ENCODE data around the gene CYP4F11. TPM values are rescaled to one million over a fixed set of nuclear protein-coding genes. Genes with fewer than 3 reads are reported as not detected.

CYP4F11 gene
- total and polyA plus RNA-seq, 3 experiments from 2014 or later = not detected

DNA sequence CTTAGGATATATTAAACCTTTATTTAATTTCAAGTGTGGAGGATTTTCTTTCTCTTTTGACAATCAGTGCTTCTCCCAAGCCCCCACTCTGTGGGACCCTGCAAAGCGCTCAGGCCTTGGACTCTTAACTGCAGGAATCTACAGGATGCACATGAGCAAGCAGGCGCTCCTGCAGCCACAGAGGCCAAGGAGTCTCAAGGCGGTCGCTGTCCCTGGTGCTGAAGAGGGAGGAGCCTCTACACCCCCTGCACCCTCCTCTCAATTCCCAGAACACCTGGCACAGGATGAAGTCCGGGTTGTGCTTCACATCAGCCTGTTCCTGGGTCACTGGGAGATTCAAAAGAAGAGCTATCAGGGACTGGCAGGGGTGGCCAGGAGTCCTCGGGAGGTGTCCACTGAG, 28.0 kb upstream of the CYP4F11 start:
- no peaks in the 10 kb centered on the region for H3K36me3 Mint-ChIP-seq
- ChIA-PET CTCF (no interaction called here), POLR2A (no interaction called here)
- H3K4me1 Mint-ChIP-seq = no peaks in the 10 kb centered on the region
- Histone ChIP-seq H3K27me3 (ENCODE audit: insufficient read depth, low read length, poor library complexity, severe bottlenecking) (no peaks in the 10 kb centered on the region), H3K9me3 (ENCODE audit: low read length) (no peaks in the 10 kb centered on the region), H3K36me3 (ENCODE audit: insufficient read depth, low read length) (no peaks in the 10 kb centered on the region), H3K4me1 (ENCODE audit: insufficient read depth, low read length) (no peaks in the 10 kb centered on the region), H3K4me3 (ENCODE audit: low read length) (no peak overlapping the region), H3K27ac (ENCODE audit: low read depth, low read length) (no peak overlapping the region)
- no peak for DNase-seq
- no peak overlapping the region for H3K4me3 Mint-ChIP-seq
- H3K27ac Mint-ChIP-seq = no peak overlapping the region
- H3K27me3 Mint-ChIP-seq = peaks cover 24 to 71% of the 10 kb centered on the region in 2 donors
- no peaks in the 10 kb centered on the region for H3K9me3 Mint-ChIP-seq

DNA sequence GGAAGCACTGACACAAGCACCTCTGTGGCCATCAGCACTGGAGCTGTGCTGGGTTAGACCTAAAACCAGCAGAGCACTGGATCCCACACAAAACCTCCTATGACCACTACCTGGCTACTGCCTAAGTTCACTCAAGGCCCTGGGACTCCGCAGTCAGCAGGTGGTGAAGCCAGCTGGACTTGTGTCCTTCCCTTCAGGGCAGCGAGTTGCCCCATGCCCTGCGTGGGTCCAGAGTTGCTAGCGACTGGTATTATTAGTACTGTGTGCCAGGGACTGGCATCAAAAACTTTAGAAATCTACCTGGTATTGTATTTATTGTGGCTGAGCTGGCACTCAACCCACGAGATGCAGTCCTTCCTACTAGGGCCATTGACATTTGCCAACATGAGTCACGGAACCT, 20.5 kb upstream of the CYP4F11 start:
- Mint-ChIP-seq H3K36me3 (no peaks in the 10 kb centered on the region), H3K27me3 (peaks cover 27 to 82% of the 10 kb centered on the region in 2 donors), H3K9me3 (peaks cover 0 to 2% (median under 1%) of the 10 kb centered on the region in 5 donors), H3K4me1 (no peaks in the 10 kb centered on the region), H3K4me3 (no peak overlapping the region), H3K27ac (no peak overlapping the region)
- H3K27me3 ChIP-seq (ENCODE audit: insufficient read depth, low read length, poor library complexity, severe bottlenecking) = peaks cover 23% of the 10 kb centered on the region
- DNase-seq = no peak
- H3K4me1 ChIP-seq (ENCODE audit: insufficient read depth, low read length) = no peaks in the 10 kb centered on the region
- CTCF ChIA-PET = no interaction called here
- H3K36me3 ChIP-seq (ENCODE audit: insufficient read depth, low read length) = no peaks in the 10 kb centered on the region
- H3K27ac ChIP-seq (ENCODE audit: low read depth, low read length) = no peak overlapping the region
- no peaks in the 10 kb centered on the region for H3K9me3 ChIP-seq (ENCODE audit: low read length)
- POLR2A ChIA-PET = no interaction called here
- H3K4me3 ChIP-seq (ENCODE audit: low read length) = no peak overlapping the region

- Mint-ChIP-seq H3K9me3 (peaks cover 16 to 22% (median 18%) of the 10 kb centered on the region in 5 donors), H3K4me1 (no peaks in the 10 kb centered on the region), H3K27me3 (peaks cover 14 to 67% of the 10 kb centered on the region in 2 donors), H3K27ac (peak within 1 kb of the TSS in 2 of 8 donors; percentile 32 to 49), H3K4me3 (no peak within 1 kb of the TSS), H3K36me3 (peaks cover 0 to 7% (median 3%) of the 10 kb centered on the region in 3 donors)
- Histone ChIP-seq H3K27ac (ENCODE audit: low read depth, low read length) (no peak within 1 kb of the TSS), H3K4me3 (ENCODE audit: low read length) (no peak within 1 kb of the TSS), H3K36me3 (ENCODE audit: insufficient read depth, low read length) (no peaks in the 10 kb centered on the region), H3K4me1 (ENCODE audit: insufficient read depth, low read length) (no peaks in the 10 kb centered on the region), H3K27me3 (ENCODE audit: insufficient read depth, low read length, poor library complexity, severe bottlenecking) (peaks cover 6% of the 10 kb centered on the region), H3K9me3 (ENCODE audit: low read length) (no peaks in the 10 kb centered on the region)
- no peak for DNase-seq
- ChIA-PET POLR2A (no interaction called here), CTCF (no interaction called here)
Observed at GRCh38 chr19:15948223-15949058, 14.1 kb upstream of the CYP4F11 start, which contains the start of gene OR10H4. Gene OR10H4, plus strand, starts transcription at chr19:15949008. Its CDS starts 0 bp downstream, at chr19:15949008.

DNA sequence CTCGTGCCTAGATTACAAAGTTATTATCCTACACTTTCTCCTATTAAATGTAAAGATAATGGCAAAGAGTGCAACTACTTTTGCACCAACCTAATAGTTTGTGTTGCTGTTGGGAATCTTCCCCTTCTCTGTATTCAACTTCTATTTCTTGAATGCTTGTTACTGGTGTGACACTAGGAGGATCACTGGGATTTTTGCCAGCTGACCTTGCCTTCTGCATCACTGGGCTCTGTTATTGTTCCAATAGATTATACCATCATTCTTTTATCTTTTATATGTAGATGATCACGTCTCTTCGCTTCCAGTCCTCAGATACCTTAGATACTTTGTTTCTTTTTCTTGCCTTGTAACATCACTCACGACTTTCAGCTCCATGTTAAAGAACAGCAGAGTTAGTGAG, 11.0 kb upstream of the CYP4F11 start:
- no peak for DNase-seq
- Histone ChIP-seq H3K36me3 (ENCODE audit: insufficient read depth, low read length) (no peaks in the 10 kb centered on the region), H3K4me1 (ENCODE audit: insufficient read depth, low read length) (no peaks in the 10 kb centered on the region), H3K9me3 (ENCODE audit: low read length) (no peaks in the 10 kb centered on the region), H3K27me3 (ENCODE audit: insufficient read depth, low read length, poor library complexity, severe bottlenecking) (peaks cover 4% of the 10 kb centered on the region), H3K4me3 (ENCODE audit: low read length) (no peak overlapping the region), H3K27ac (ENCODE audit: low read depth, low read length) (no peak overlapping the region)
- peaks cover 0 to 7% (median 3%) of the 10 kb centered on the region in 3 donors for H3K36me3 Mint-ChIP-seq
- no peaks in the 10 kb centered on the region for H3K4me1 Mint-ChIP-seq
- ChIA-PET POLR2A (no interaction called here), CTCF (no interaction called here)
- H3K4me3 Mint-ChIP-seq = no peak overlapping the region
- H3K27me3 Mint-ChIP-seq = peaks cover 24 to 56% of the 10 kb centered on the region in 2 donors
- peaks cover 16 to 22% (median 18%) of the 10 kb centered on the region in 5 donors for H3K9me3 Mint-ChIP-seq
- H3K27ac Mint-ChIP-seq = no peak overlapping the region

DNA sequence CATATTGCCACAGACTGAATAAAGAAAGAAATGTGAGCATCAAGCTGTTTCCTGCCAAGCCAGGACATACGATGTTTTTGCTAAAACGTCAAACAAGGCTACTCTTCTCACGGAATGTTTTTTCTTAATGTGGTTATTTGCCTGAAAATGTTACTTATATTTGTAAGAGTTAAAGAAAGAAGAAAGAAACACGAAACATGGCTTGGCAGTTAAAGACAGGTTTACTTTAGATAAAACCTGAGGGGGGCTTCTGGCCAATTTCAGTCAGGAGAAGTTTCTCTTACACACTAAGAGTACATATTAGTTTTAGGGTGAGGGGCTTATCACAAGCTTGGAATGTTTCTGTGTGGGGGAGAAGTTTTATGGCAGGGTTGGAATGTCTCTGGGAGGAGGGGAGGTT, 10.1 kb upstream of the CYP4F11 start:
- no peak overlapping the region for H3K4me3 Mint-ChIP-seq
- no peaks in the 10 kb centered on the region for H3K9me3 ChIP-seq (ENCODE audit: low read length)
- H3K27me3 ChIP-seq (ENCODE audit: insufficient read depth, low read length, poor library complexity, severe bottlenecking) = peaks cover 4% of the 10 kb centered on the region
- POLR2A ChIA-PET = no interaction called here
- H3K4me1 Mint-ChIP-seq = no peaks in the 10 kb centered on the region
- peaks cover 11 to 17% (median 16%) of the 10 kb centered on the region in 5 donors for H3K9me3 Mint-ChIP-seq
- H3K27ac Mint-ChIP-seq = no peak overlapping the region
- CTCF ChIA-PET = no interaction called here
- DNase-seq = no peak
- H3K4me3 ChIP-seq (ENCODE audit: low read length) = no peak overlapping the region
- H3K27me3 Mint-ChIP-seq = peaks cover 22 to 52% of the 10 kb centered on the region in 2 donors
- no peaks in the 10 kb centered on the region for H3K4me1 ChIP-seq (ENCODE audit: insufficient read depth, low read length)
- H3K36me3 ChIP-seq (ENCODE audit: insufficient read depth, low read length) = no peaks in the 10 kb centered on the region
- no peak overlapping the region for H3K27ac ChIP-seq (ENCODE audit: low read depth, low read length)
- H3K36me3 Mint-ChIP-seq = peaks cover 0 to 7% (median 3%) of the 10 kb centered on the region in 3 donors

GRCh38 chr19:15937771-15938170, 3.4 kb upstream of the CYP4F11 start:
- peaks cover 20 to 38% of the 10 kb centered on the region in 2 donors for H3K27me3 Mint-ChIP-seq
- Histone ChIP-seq H3K27ac (ENCODE audit: low read depth, low read length) (no peak overlapping the region), H3K27me3 (ENCODE audit: insufficient read depth, low read length, poor library complexity, severe bottlenecking) (no peaks in the 10 kb centered on the region), H3K4me3 (ENCODE audit: low read length) (no peak overlapping the region), H3K9me3 (ENCODE audit: low read length) (no peaks in the 10 kb centered on the region), H3K36me3 (ENCODE audit: insufficient read depth, low read length) (no peaks in the 10 kb centered on the region), H3K4me1 (ENCODE audit: insufficient read depth, low read length) (no peaks in the 10 kb centered on the region)
- ChIA-PET CTCF (no interaction called here), POLR2A (no interaction called here)
- H3K36me3 Mint-ChIP-seq = no peaks in the 10 kb centered on the region
- H3K4me1 Mint-ChIP-seq = no peaks in the 10 kb centered on the region
- no peak for DNase-seq
- no peak overlapping the region for H3K27ac Mint-ChIP-seq
- H3K9me3 Mint-ChIP-seq = peaks cover 0 to 2% (median 0%) of the 10 kb centered on the region in 5 donors
- H3K4me3 Mint-ChIP-seq = no peak overlapping the region

DNA sequence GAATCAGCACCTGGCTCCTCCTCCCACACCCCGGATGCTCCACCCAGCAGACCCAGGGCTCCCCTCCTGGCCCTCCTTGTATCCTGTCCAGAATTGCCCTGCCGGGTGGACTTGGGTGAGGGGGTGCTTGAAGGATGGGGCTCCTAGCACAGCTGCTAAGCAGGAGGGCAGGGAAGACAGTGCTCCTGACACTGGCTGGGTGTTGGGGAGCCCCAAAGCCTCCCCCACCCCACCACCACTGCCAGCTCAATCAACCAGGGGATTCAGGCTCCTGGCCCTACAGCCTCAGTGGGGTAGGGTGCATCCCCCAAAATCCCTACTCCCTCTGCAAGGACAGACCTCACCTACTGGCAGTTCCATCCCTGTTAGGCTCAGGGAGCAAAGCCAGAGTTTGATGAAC, 2.6 kb upstream of the CYP4F11 start:
- ChIA-PET POLR2A (no interaction called here), CTCF (no interaction called here)
- no peaks in the 10 kb centered on the region for H3K4me1 ChIP-seq (ENCODE audit: insufficient read depth, low read length)
- no peaks in the 10 kb centered on the region for H3K27me3 ChIP-seq (ENCODE audit: insufficient read depth, low read length, poor library complexity, severe bottlenecking)
- no peaks in the 10 kb centered on the region for H3K9me3 ChIP-seq (ENCODE audit: low read length)
- Mint-ChIP-seq H3K9me3 (peaks cover 0 to 2% (median 0%) of the 10 kb centered on the region in 5 donors), H3K36me3 (no peaks in the 10 kb centered on the region), H3K27me3 (peaks cover 17 to 32% of the 10 kb centered on the region in 2 donors), H3K4me1 (no peaks in the 10 kb centered on the region), H3K27ac (no peak overlapping the region), H3K4me3 (no peak overlapping the region)
- H3K4me3 ChIP-seq (ENCODE audit: low read length) = no peak overlapping the region
- no peaks in the 10 kb centered on the region for H3K36me3 ChIP-seq (ENCODE audit: insufficient read depth, low read length)
- DNase-seq = no peak
- H3K27ac ChIP-seq (ENCODE audit: low read depth, low read length) = no peak overlapping the region

- Histone ChIP-seq H3K27me3 (ENCODE audit: insufficient read depth, low read length, poor library complexity, severe bottlenecking) (no peaks in the 10 kb centered on the region), H3K9me3 (ENCODE audit: low read length) (no peaks in the 10 kb centered on the region), H3K4me3 (ENCODE audit: low read length) (no peak overlapping the region), H3K27ac (ENCODE audit: low read depth, low read length) (no peak overlapping the region), H3K4me1 (ENCODE audit: insufficient read depth, low read length) (no peaks in the 10 kb centered on the region), H3K36me3 (ENCODE audit: insufficient read depth, low read length) (no peaks in the 10 kb centered on the region)
- peaks cover 18 to 31% of the 10 kb centered on the region in 2 donors for H3K27me3 Mint-ChIP-seq
- H3K4me1 Mint-ChIP-seq = no peaks in the 10 kb centered on the region
- no peak for DNase-seq
- no peaks in the 10 kb centered on the region for H3K36me3 Mint-ChIP-seq
- peaks cover 0 to 2% (median 0%) of the 10 kb centered on the region in 5 donors for H3K9me3 Mint-ChIP-seq
- ChIA-PET POLR2A (no interaction called here), CTCF (no interaction called here)
- H3K27ac Mint-ChIP-seq = no peak overlapping the region
- H3K4me3 Mint-ChIP-seq = no peak overlapping the region
Observed at GRCh38 chr19:15936173-15936572, 1.8 kb upstream of the CYP4F11 start.

All from CD8-positive, alpha-beta memory T cell (primary cell).